Liver (tissue), 3 donors: ENCODE measurements around the gene OSBP2.

Experiments
- ATF3 ChIP-seq: IDR thresholded peaks from 2 replicates; pipeline ENCODE4 v1.6.1; 2016; ENCODE audit warnings: antibody characterized with exemption
- CTCF ChIP-seq: fragments of 150-350 bp; IDR thresholded peaks from 2 replicates; pipeline ENCODE4 v1.5.1; 2017; ENCODE audit warnings: improper control_type of control experiment, low read depth, low read length; ENCODE audit not compliant: missing input control
- GABPA ChIP-seq, 2 donors: IDR thresholded peaks in 1 of 2; conservative IDR thresholded peaks in 1 of 2; 2 replicates each; pipeline ENCODE4 v1.6.1; 2016; ENCODE audit warnings: antibody characterized with exemption in 2 of 2, mild to moderate bottlenecking in 1 of 2, moderate library complexity in 1 of 2
- MAX ChIP-seq: IDR thresholded peaks from 2 replicates; pipeline ENCODE4 v1.6.1; 2016; ENCODE audit warnings: antibody characterized with exemption
- RAD21 ChIP-seq, 2 donors: IDR thresholded peaks; 2 replicates each; pipeline ENCODE4 v1.6.1; 2016; ENCODE audit warnings: antibody characterized with exemption in 2 of 2, mild to moderate bottlenecking in 2 of 2
- SP1 ChIP-seq: IDR thresholded peaks from 2 replicates; pipeline ENCODE4 v1.6.1; 2018; ENCODE audit warnings: antibody characterized with exemption, mild to moderate bottlenecking
- TAF1 ChIP-seq: conservative IDR thresholded peaks from 2 replicates; pipeline ENCODE4 v1.6.1; 2016; ENCODE audit warnings: antibody characterized with exemption, mild to moderate bottlenecking
- donor health status: healthy.
- donor health status: healthy.

GRCh38 chr22:30687358-30687757, 7.3 kb upstream of the OSBP2 start:
- TF ChIP-seq CTCF: no peak
- TF ChIP-seq ATF3: no peak
- no peak for TF ChIP-seq SP1
- no peak for TF ChIP-seq RAD21 (IDR thresholded peaks at IDR 0.05)
- TF ChIP-seq TAF1: no peak
- no peak for TF ChIP-seq MAX
- no peak for TF ChIP-seq GABPA (IDR thresholded peaks at IDR 0.05 in 1 of 2, conservative IDR thresholded peaks at IDR 0.05 in 1 of 2)
